ENCODE measurements around the gene PGPEP1.
A peak's percentile ranks its signal among the peaks of the same experiment; 100 is the strongest.
"Not testable (repeated sequence)": the region's sequence is repeated elsewhere in the genome, so short reads cannot be mapped to it uniquely, and the experiment has no call there.

PGPEP1 gene

GRCh38 chr19:18308051-18308947 is 32.1 kb upstream of the PGPEP1 start:
- DNase-seq (ENCODE audit: low read depth) = no peak

DNA sequence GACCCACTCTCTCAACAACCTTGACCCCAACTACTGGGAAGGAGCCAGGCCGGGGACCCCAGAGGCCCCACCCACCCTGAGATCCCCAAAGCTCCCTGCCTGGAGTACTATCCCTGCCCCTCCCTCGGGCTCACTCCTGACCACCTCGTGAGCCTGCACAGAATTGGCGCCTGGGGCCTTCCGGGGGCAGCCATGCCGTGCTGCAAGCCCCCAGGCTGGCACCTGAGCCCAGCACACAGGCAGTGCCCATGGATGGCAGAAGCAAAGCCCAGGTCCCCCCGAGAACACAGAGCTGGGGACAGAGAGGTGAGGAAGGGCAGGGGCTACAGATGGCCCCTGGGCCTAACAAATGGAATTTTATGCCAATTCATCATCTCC is 31.5 kb upstream of the PGPEP1 start:
- no peak for DNase-seq (ENCODE audit: low read depth)

GRCh38 chr19:18309525-18310064 is 30.8 kb upstream of the PGPEP1 start:
- DNase-seq (ENCODE audit: low read depth) = no peak

DNA sequence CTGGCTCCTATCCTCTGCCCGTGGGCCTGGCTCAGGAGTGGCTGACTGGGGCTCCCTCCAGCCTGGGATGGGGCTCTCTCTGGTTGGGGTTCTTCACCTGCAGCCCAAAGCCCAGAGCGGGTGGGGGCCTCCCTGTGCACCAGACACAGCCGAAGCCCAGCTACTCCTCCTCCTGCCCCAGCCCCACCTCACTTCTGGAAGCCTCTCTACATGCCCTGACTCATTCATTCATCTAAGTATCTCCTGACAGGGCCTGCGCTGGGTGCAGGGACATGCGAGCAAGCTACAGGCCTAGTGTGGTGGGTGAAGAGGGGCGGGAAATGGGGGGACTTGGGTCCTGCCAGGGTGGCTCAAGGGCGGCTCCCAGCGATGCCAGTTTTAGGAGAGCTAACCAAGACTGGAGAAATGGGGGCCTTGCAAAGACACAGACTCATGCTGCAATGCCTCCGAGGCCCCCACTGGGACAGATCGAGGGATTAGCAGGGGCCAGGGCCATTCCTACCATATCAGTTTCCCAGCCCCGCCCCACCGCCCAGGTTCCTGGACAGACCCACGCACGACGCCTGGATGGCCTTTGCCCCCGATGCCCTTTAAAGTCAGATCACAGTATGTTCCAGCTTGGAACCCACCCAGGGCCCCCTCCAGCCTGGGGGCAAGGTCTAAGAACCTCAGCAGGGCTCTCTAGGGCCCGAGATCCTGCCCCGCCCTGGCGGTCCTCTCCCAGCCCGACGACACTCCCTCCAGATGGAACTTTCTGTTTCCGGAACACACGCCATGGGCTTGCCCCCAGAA is 30.1 kb upstream of the PGPEP1 start:
- no peak for DNase-seq (ENCODE audit: low read depth)

GRCh38 chr19:18310966-18311365 is 29.4 kb upstream of the PGPEP1 start:
- no peak for DNase-seq (ENCODE audit: low read depth)

DNA sequence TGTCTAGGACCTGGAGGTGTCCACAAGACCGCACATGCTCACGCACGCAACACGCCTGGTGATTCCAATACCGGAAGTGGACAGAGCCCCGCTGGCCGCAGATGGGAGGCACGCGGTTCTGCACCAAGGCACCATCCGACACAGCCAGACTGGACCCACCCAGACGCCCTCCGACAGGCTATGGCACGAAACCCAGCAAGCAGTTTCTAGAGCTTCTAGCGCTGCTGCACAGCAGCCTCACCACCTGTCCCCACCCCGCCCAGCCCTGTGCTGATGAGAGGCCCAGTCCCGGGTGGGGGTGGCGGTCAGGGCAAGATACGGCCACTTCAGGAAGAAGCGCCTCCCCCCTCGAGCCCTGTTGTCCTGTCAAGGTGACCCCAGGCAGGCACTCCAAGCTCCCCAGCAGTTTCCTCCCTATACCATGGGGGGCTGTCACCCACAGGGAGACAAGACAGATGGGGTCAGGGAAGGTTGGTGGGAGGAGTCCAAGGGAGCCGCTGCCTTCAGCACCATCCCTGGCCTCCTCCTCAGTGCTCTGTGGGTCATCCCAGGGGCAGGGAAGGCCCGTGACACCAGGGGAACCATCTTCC is 28.8 kb upstream of the PGPEP1 start:
- no peak for DNase-seq (ENCODE audit: low read depth)

DNA sequence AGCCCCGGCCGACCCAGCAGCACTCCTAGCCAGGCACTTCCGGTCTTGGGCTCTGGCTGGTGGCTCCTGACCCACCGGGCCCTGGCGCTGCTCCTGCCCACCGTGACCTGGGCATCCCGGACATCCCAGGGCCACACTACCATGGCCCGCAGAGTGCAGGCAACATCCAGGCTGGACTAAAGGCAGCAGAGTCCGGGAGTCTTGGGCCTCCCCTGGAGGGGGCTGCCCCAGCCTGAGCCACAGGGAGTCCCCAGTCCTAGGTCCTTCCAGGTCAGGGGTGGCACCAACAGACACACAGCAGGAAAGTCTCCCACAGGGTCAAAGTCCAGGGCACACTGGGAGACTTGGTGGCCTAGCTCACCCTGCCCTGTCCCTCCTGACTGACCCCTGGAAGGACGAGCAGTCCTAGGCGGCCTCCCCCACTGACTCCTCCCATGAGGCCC is 28.3 kb upstream of the PGPEP1 start:
- no peak for DNase-seq (ENCODE audit: low read depth)

GRCh38 chr19:18313398-18313797 is 27.0 kb upstream of the PGPEP1 start:
- no peak for DNase-seq (ENCODE audit: low read depth)

DNA sequence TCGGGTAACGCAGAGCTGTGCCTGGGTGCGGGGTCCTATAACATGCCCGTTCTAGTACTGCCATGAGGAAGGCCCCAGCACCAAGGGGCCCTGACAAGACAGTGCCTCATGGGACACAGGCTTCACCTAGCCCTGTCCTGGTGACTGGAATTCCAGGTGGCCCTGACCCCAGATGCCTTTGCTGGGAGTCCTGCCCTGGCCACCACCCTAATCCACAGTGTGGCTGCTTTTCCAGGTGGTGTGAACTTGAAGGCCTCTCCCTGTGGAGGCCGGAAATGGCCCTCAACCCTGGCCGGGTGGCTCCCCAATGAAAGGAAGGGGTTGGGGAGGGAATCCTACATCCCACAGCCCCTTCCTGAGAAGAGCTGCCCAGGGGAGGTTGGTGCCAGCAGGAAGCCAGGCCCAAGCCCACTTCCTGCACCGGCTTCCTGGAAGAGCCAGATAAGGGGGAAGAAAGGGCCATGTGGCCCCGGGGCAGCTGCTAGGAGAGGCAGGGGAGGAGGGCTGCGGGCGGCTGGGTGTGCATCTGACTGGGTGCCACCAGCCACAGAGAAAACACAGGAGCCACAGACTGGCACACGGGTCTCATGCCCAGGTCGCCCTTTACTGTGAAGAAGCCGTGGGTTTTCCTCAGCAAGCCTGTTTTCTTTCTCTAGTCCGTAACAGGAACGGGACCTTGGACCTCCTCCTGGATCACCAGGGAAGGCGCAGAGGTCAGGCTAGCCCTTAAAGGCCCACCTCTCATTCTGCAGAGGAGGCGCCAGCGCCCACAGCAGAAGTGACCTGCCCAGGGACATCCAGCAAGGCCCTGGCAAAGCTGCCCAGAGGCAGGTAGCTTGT is 22.2 kb upstream of the PGPEP1 start:
- DNase-seq (ENCODE audit: low read depth) = no peak

GRCh38 chr19:18319591-18320135 is 20.7 kb upstream of the PGPEP1 start:
- no peak for DNase-seq (ENCODE audit: low read depth)

DNA sequence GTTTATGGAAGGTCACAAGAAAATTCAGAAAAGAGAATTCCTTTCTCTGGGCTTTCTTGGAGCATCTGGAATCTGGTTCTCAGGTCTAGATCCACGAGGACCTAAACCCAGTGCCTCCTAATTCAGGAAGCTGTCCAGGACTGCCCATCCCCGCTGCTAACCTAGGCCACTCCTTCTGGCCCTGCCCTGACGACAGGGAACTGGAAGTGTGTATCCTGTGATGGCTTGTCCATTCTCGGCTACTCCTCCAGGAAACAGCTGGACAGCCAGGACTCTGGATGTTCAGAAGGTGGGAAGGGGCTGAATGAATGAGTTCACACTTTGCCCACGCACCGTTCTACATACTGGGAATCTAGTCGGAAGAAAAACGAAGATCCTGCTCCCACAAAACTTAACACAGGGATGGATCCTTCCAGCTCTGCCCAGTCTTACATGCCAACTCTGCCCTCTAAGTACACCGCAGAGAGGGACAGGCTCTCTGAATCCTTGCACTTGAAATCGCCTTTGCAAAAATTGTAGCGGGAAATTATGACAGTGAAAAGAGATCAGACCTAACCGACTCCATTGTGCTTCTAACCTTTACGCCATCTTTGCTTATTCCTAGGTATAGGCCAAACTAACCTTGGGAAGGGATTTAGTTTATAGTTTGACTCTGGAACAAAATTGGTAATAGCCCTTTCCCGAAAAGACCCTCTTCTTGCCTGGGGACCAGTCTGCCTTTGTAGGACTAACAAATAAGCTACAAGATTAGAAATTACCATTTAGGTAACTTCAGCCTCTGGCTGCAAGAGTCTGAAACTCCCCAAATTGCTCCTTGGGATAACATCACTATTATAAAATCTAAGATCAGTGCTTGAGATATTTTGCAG is 19.3 kb upstream of the PGPEP1 start:
- no peak for DNase-seq (ENCODE audit: low read depth)

DNA sequence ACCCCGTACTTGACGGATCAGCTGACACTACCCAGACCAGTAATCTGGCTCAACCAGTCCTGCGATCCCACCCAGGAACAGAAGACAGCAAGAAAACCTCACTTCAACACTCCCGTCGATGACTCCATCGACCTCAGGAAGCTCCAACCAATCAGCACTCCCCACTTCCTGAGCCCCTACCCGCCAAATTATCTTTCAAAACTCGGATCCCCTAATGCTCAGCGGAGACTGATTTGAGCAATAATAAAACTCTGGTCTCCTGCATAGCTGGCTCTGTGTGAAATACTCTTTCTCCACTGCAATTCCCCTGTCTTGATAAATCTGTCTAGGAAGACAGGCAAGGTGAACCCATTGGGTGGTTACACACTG is 18.7 kb upstream of the PGPEP1 start:
- DNase-seq (ENCODE audit: low read depth) = no peak

- DNase-seq (ENCODE audit: low read depth) = peak; percentile 50
Measured at GRCh38 chr19:18322318-18322758, 18.1 kb upstream of the PGPEP1 start.

- DNase-seq (ENCODE audit: low read depth) = peak; percentile 91
Measured at GRCh38 chr19:18322759-18323460, 17.5 kb upstream of the PGPEP1 start, which contains the start of gene LSM4. TSS of gene LSM4 (minus strand) at chr19:18323076. CDS start at chr19:18323020, 56 bp downstream.

- DNase-seq (ENCODE audit: low read depth) = not testable (repeated sequence)
Measured at GRCh38 chr19:18324373-18324731, 16.0 kb upstream of the PGPEP1 start.

DNA sequence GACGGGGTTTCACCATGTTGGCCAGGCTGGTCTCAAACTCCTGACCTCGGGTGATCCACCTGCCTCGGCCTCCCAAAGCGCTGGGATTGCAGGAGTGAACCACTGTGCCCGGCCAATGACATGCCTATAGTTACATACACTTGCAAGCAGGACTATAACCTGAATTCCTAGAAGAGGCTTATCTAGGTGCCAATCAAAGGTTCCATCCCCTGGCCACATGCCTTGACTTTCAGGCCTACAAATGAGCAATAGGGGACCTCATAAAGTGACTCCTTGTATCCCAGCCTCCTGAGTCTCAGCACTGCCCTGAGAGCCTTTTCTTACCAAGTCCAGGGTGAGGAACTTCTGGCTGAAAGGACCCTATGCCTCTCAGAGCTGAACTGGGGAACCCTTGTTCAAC is 13.6 kb upstream of the PGPEP1 start:
- no peak for DNase-seq (ENCODE audit: low read depth)

DNA sequence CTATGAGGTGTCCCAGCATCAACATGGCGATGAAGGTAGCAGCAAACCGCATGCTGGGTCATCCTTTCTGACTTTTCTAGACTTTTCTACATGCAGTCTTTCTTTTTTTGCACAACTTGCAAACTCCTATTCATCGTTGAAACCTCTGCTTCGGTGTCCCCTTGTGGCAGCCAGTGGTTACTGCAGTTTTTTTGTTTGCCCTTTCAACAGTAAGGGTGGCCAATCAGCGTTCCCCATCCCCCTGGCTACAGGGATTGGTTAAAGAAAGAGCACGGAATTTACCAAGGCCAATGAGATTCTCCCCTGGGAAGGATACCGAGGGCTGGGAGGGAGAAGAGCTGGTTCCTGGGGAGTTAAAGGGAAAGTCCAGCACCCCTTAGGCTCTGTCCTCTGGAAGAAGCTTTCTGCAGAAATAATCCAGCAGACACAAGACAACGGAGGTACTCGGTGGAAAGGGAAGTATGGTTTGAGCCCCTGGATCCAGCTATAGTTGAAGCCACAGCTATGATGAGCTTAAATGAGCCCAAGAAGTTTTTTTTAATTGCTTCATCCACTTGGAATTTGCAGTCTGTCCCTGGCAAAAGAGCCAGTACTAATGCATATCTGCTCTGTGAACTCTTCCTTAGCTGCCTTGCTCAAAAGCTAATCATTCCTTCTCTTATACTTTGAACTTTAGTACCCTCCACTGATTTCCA is 11.9 kb upstream of the PGPEP1 start:
- DNase-seq (ENCODE audit: low read depth) = peak; percentile 97

DNA sequence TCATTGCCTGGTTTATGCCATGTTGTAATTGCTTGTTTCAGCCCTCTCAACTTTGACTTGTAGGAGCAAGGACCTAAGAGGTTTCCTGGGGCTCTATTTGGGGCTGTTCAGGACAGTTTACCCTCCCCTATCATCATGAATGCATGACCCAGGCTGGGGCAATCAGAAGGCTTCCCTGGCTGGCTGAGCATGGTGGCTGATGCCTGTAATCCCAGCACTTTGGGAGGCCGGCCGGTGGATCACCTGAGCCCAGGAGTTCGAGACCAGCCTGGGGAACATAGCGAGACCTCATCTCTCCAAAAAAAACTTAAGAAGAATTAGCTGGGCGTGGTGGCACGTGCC is 11.4 kb upstream of the PGPEP1 start:
- no peak for DNase-seq (ENCODE audit: low read depth)

GRCh38 chr19:18330868-18331267 is 9.5 kb upstream of the PGPEP1 start:
- no peak for DNase-seq (ENCODE audit: low read depth)

Measured in fibroblast of the conjunctiva (primary cell).